HepG2 (cell line): ENCODE results near the gene ENO4. TPM values are rescaled to one million over a fixed set of nuclear protein-coding genes. Genes with fewer than 3 reads are reported as not detected.

ENCODE experiments used
- ATAC-seq: fragments of 200-7000 bp; cut with Tn5 transposase; 3 replicates; pipeline ENCODE4 v1.9.1; 2020; ENCODE audit warnings: mild to moderate bottlenecking, moderate library complexity
- BruUV-seq: library from RNA; stranded (reverse); fragments of 400-500 nt; replicated peaks from 2 replicates; lab custom pipeline; 2021; lab: Mats Ljungman, UMichigan
- CTCF ChIA-PET: fragments of 300-600 bp; formaldehyde crosslinking; extraction: SDS; loops from one replicate; lab custom pipeline; 2021; ENCODE audit warnings: low total read pairs, inconsistent platforms, low intra/inter-chr PET ratio; lab: Yijun Ruan, JAX
- POLR2A ChIA-PET: fragments of 350-600 bp; sonication (Branson Sonifier 250); formaldehyde crosslinking; loops from one replicate; lab custom pipeline; 2020; ENCODE audit warnings: antibody characterized with exemption, inconsistent platforms; lab: Yijun Ruan, JAX
- DNase-seq: peaks from one replicate; pipeline ENCODE4 v3.0.0-alpha.2; 2015; ENCODE audit warnings: low spot score
- FAIRE-seq: peaks from 3 replicates; lab custom pipeline; 2011; peaks lifted over from hg19 to GRCh38; lab: Jason Lieb, UNC
- H2AFZ ChIP-seq: one replicate; pipeline ENCODE4 v1.6.1; 2011; ENCODE audit warnings: low read length, inconsistent platforms
- H3K27ac ChIP-seq: fragments of 300-600 bp; 3 replicates; pipeline ENCODE4 v1.8.0; 2011; ENCODE audit warnings: mixed run types, mild to moderate bottlenecking, mixed read lengths, low read length, inconsistent platforms; ENCODE audit not compliant: insufficient read depth; ENCODE audit errors: extremely low read length
- H3K27me3 ChIP-seq, 2 experiments: fragments of 200-600 bp in 1 of 2; 2 replicates in 1 of 2; 3 replicates in 1 of 2; pipeline versions ENCODE4 v1.6.0 to v1.8.0; 2011; ENCODE audit warnings: low read length in 2 of 2, mild to moderate bottlenecking in 2 of 2, moderate library complexity in 2 of 2, inconsistent platforms in 1 of 2; ENCODE audit not compliant: insufficient read depth in 2 of 2, control insufficient read depth in 1 of 2
- H3K36me3 ChIP-seq, 2 experiments: fragments of 200-600 bp in 1 of 2; replicated peaks in 1 of 2; 2 replicates in 1 of 2; 3 replicates in 1 of 2; pipeline versions ENCODE4 v1.5.1 to v1.8.0; 2011; ENCODE audit warnings: low read length in 2 of 2, inconsistent platforms in 1 of 2; ENCODE audit not compliant: insufficient read depth in 2 of 2, control insufficient read depth in 1 of 2
- H3K4me1 ChIP-seq: 2 replicates; pipeline ENCODE4 v1.5.1; 2012; ENCODE audit warnings: low read length, inconsistent platforms; ENCODE audit not compliant: insufficient read depth
- H3K4me2 ChIP-seq: 2 replicates; pipeline ENCODE4 v1.6.0; 2011; ENCODE audit warnings: low read depth, low read length, inconsistent platforms
- H3K4me3 ChIP-seq, 3 experiments: fragments of 200-600 bp in 1 of 3; sonication (generic), shearing (Covaris generic) in 1 of 3; replicated peaks in 1 of 3; 2 replicates each; pipeline ENCODE4 v1.5.1; 2011 to 2016; ENCODE audit warnings: low read length in 3 of 3, inconsistent platforms in 2 of 3, low read depth in 2 of 3, mild to moderate bottlenecking in 2 of 3, control low read depth in 1 of 3, mixed read lengths in 1 of 3; ENCODE audit not compliant: insufficient read depth in 1 of 3
- H3K79me2 ChIP-seq: one replicate; pipeline ENCODE4 v1.6.1; 2011; ENCODE audit warnings: low read length, inconsistent platforms; ENCODE audit not compliant: insufficient read depth
- H3K9ac ChIP-seq: 2 replicates; pipeline ENCODE4 v1.6.0; 2011; ENCODE audit warnings: mild to moderate bottlenecking, low read depth, low read length, inconsistent platforms; ENCODE audit not compliant: insufficient read depth
- H3K9me3 ChIP-seq: 2 replicates; pipeline ENCODE4 v1.5.1; 2012; ENCODE audit warnings: mild to moderate bottlenecking, low read length
- H4K20me1 ChIP-seq: 2 replicates; pipeline ENCODE4 v1.6.0; 2011; ENCODE audit warnings: inconsistent platforms, mild to moderate bottlenecking, low read length, moderate library complexity; ENCODE audit not compliant: insufficient read depth
- NAIF1 ChIP-seq: sonication (generic); formaldehyde crosslinking; IDR thresholded peaks from 2 replicates; pipeline ENCODE4 v1.5.0; 2020; ENCODE audit warnings: mild to moderate bottlenecking, missing genetic modification reagents, borderline replicate concordance
- ZBTB7B ChIP-seq: sonication (generic); formaldehyde crosslinking; IDR thresholded peaks from 2 replicates; pipeline ENCODE4 v1.4.0; 2020; ENCODE audit warnings: missing genetic modification reagents
- ZNF484 ChIP-seq: sonication (generic); formaldehyde crosslinking; IDR thresholded peaks from 2 replicates; pipeline ENCODE4 v1.5.1; 2020; ENCODE audit warnings: mild to moderate bottlenecking, low read depth, missing genetic modification reagents, borderline replicate concordance
- ZNF629 ChIP-seq: sonication (generic); formaldehyde crosslinking; conservative IDR thresholded peaks from 2 replicates; pipeline ENCODE4 v1.5.0; 2020; ENCODE audit warnings: missing genetic modification reagents
- WGBS: methylation state at CpG from one replicate; pipeline ENCODE4 v1.1.6; 2017; ENCODE audit warnings: low lambda C conversion rate; 5-methylcytosine and 5-hydroxymethylcytosine counted together
- in situ Hi-C: cut with HindIII; loops from 2 replicates; pipeline ENCODE4 v1.10.0; 2017; ENCODE audit warnings: low pct_unique_long_range_greater_than_20kb; ENCODE audit not compliant: extremely low pct_ligation_motif_present
- intact Hi-C: fragments of 100-400 bp; cut with micrococcal nuclease; formaldehyde crosslinking; loops from one replicate; pipeline ENCODE4 v1.10.0; 2022; ENCODE audit not compliant: unreplicated experiment
- polyA plus RNA-seq, 8 experiments: library from polyadenylated mRNA; depleted of rRNA in 3 of 8; stranded (reverse) in 7 of 8; unstranded in 1 of 8; fragments of >200 nt; fragmentation: Illumina TruSeq in 4 of 8; extraction: Trizol in 4 of 8; gene quantifications; 2 replicates each; pipeline versions ENCODE4 v1.2.1 to v1.2.3, GENCODE V29; 2011 to 2016; ENCODE audit warnings: low read depth in 4 of 8, missing spikeins in 1 of 8, mixed read lengths in 1 of 8; ENCODE audit not compliant: insufficient read depth in 1 of 8
- total RNA-seq, 5 experiments: library from RNA; depleted of rRNA; stranded (reverse); fragments of >200 nt; fragmentation: Illumina TruSeq; extraction: Trizol; gene quantifications; 2 replicates each; pipeline ENCODE4 v1.2.3, GENCODE V29; 2016; ENCODE audit warnings: low read depth in 1 of 5
- TF ChIP-seq, protein P1 (sequence below): sonication (generic); formaldehyde crosslinking; IDR thresholded peaks from 2 replicates; pipeline ENCODE4 v1.4.0; 2020; ENCODE audit warnings: missing genetic modification reagents
- TF ChIP-seq, protein P2 (sequence below): sonication (generic); formaldehyde crosslinking; IDR thresholded peaks from 2 replicates; pipeline ENCODE4 v1.8.0; 2022; ENCODE audit warnings: missing genetic modification reagents, mild to moderate bottlenecking, inconsistent platforms, borderline replicate concordance

Gene ENO4
- total and polyA plus RNA-seq, 2 of the 13 experiments (the other 11 are each of a cell fraction or from before 2014, with no cell fraction given): not detected

DNA sequence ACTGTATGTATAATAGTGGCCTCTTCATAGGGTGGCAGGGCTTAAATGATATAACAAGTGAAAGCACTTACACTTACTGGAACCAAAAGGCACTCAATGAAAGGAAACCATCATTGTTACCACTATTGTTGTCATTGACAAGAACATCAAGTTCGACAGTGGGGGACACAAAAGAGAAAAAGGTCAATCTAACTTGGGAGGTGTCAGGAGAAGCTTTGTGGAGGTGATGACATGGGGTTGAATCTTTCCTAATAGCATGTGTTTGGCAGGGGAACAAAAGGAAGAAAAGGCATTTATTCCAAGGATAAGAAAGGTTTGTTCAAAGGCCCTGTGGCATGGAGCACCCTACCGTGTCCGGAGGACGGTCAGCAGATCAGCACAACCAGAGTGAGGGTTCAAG is 18.2 kb upstream of the ENO4 start:
- no peak overlapping the region for H3K4me2 ChIP-seq
- TF ChIP-seq, protein P1, sequence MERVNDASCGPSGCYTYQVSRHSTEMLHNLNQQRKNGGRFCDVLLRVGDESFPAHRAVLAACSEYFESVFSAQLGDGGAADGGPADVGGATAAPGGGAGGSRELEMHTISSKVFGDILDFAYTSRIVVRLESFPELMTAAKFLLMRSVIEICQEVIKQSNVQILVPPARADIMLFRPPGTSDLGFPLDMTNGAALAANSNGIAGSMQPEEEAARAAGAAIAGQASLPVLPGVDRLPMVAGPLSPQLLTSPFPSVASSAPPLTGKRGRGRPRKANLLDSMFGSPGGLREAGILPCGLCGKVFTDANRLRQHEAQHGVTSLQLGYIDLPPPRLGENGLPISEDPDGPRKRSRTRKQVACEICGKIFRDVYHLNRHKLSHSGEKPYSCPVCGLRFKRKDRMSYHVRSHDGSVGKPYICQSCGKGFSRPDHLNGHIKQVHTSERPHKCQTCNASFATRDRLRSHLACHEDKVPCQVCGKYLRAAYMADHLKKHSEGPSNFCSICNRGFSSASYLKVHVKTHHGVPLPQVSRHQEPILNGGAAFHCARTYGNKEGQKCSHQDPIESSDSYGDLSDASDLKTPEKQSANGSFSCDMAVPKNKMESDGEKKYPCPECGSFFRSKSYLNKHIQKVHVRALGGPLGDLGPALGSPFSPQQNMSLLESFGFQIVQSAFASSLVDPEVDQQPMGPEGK (CRISPR knock-in tag): no peak
- TF ChIP-seq ZNF484 (CRISPR knock-in tag): no peak
- TF ChIP-seq ZNF629 (CRISPR knock-in tag): no peak
- TF ChIP-seq NAIF1: no peak
- TF ChIP-seq ZBTB7B (CRISPR knock-in tag): no peak
- TF ChIP-seq, protein P2, sequence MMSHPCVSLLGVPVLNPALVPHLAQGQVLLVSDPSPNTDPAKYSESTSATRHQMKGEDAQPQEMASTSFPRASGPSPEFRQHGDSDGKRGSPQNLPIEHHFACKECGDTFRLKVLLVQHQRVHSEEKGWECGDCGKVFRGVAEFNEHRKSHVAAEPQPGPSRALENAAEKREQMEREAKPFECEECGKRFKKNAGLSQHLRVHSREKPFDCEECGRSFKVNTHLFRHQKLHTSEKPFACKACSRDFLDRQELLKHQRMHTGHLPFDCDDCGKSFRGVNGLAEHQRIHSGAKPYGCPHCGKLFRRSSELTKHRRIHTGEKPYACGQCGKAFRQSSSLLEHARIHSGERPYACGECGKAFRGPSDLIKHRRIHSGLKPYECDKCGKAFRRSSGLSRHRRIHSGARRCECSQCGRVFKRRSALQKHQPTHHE (CRISPR knock-in tag): no peak
- no peaks in the 10 kb centered on the region for H3K36me3 ChIP-seq
- no peak overlapping the region for H3K9ac ChIP-seq
- intact Hi-C loops (no loop called here), in situ Hi-C loops (no loop called here)
- no peaks in the 10 kb centered on the region for H3K4me1 ChIP-seq
- FAIRE-seq (no peak), ATAC-seq (no peak), DNase-seq (no peak)
- H3K4me3 ChIP-seq: no peak overlapping the region
- ChIA-PET POLR2A (no interaction called here), CTCF (no interaction called here)
- no peak overlapping the region for H2AFZ ChIP-seq
- H3K79me2 ChIP-seq: no peaks in the 10 kb centered on the region
- BruUV-seq: no TSS peak
- WGBS: 54% methylated on average over 4 of the region's 4 CpGs
- H3K27me3 ChIP-seq: peaks cover 1 to 6% of the 10 kb centered on the region in 2 experiments; a peak in 2 of 5 replicates
- H3K9me3 ChIP-seq: no peaks in the 10 kb centered on the region
- no peak overlapping the region for H3K27ac ChIP-seq
- H4K20me1 ChIP-seq: no peaks in the 10 kb centered on the region
